SK-N-SH (cell line): Measurements from ENCODE around the gene SLCO1A2. TPM values are rescaled to one million over a fixed set of nuclear protein-coding genes. Genes with fewer than 3 reads are reported as not detected.
A peak's percentile ranks its signal among the peaks of the same experiment; 100 is the strongest.

Experiments
- CTCF ChIA-PET: fragments of 300-600, 350-600 bp; formaldehyde crosslinking; extraction: SDS; loops from one replicate; lab custom pipeline; 2021; lab: Yijun Ruan, JAX
- POLR2A ChIA-PET: fragments of 350-600 bp; sonication (Branson Sonifier 250); formaldehyde crosslinking; extraction: SDS; loops from one replicate; lab custom pipeline; 2020; ENCODE audit warnings: antibody characterized with exemption, inconsistent platforms; lab: Yijun Ruan, JAX
- DNase-seq: peaks from one replicate; pipeline ENCODE4 v3.0.0; 2012
- H2AFZ ChIP-seq: fragments of 200-600 bp; sonication (generic); 2 replicates; pipeline ENCODE4 v1.8.1; 2016; ENCODE audit warnings: antibody characterized with exemption, mild to moderate bottlenecking, low read depth
- H3F3A ChIP-seq: fragments of 200-600 bp; sonication (generic); replicated peaks from 2 replicates; pipeline ENCODE3; 2016; ENCODE audit warnings: antibody characterized with exemption, mild to moderate bottlenecking; ENCODE audit not compliant: insufficient read depth
- H3K27ac ChIP-seq, 2 experiments: fragments of 200-500 bp in 1 of 2; fragments of 200-600 bp in 1 of 2; sonication (Bioruptor generic) in 1 of 2; sonication (generic), shearing (Covaris generic) in 1 of 2; 2 replicates each; pipeline versions ENCODE4 v1.5.1 to v1.6.1; 2014 to 2016; ENCODE audit warnings: low read depth in 2 of 2, inconsistent platforms in 1 of 2, low read length in 1 of 2, mild to moderate bottlenecking in 1 of 2, mixed read lengths in 1 of 2
- H3K27me3 ChIP-seq: fragments of 200-600 bp; sonication (generic), shearing (Covaris generic); 2 replicates; pipeline ENCODE4 v1.6.1; 2016; ENCODE audit warnings: mixed run types; ENCODE audit not compliant: insufficient read depth
- H3K36me3 ChIP-seq, 2 experiments: fragments of 200-500 bp in 1 of 2; fragments of 200-600 bp in 1 of 2; sonication (Bioruptor generic) in 1 of 2; sonication (generic) in 1 of 2; replicated peaks in 1 of 2; 2 replicates each; pipeline versions ENCODE3 to v1.5.1; 2014 to 2016; ENCODE audit warnings: low read length in 1 of 2, mild to moderate bottlenecking in 1 of 2; ENCODE audit not compliant: insufficient read depth in 2 of 2, control insufficient read depth in 1 of 2
- H3K4me1 ChIP-seq, 2 experiments: fragments of 200-500 bp in 1 of 2; fragments of 200-600 bp in 1 of 2; sonication (Bioruptor generic) in 1 of 2; sonication (generic), shearing (Covaris generic) in 1 of 2; 2 replicates each; pipeline versions ENCODE4 v1.5.1 to v1.6.1; 2014 to 2016; ENCODE audit warnings: low read depth in 1 of 2, low read length in 1 of 2, mixed run types in 1 of 2; ENCODE audit not compliant: insufficient read depth in 2 of 2, control insufficient read depth in 1 of 2
- H3K4me2 ChIP-seq: fragments of 200-600 bp; sonication (generic), shearing (Covaris generic); 2 replicates; pipeline ENCODE4 v1.6.1; 2017; ENCODE audit warnings: mixed run types
- H3K4me3 ChIP-seq, 2 experiments: fragments of 200-500 bp in 1 of 2; fragments of 200-600 bp in 1 of 2; sonication (Bioruptor generic) in 1 of 2; sonication (generic), shearing (Covaris generic) in 1 of 2; 2 replicates each; pipeline versions ENCODE4 v1.5.1 to v1.8.1; 2014 to 2016; ENCODE audit warnings: low read depth in 2 of 2, inconsistent platforms in 1 of 2, low read length in 1 of 2, mild to moderate bottlenecking in 1 of 2, mixed read lengths in 1 of 2, moderate library complexity in 1 of 2
- H3K79me2 ChIP-seq: fragments of 200-600 bp; sonication (generic); 2 replicates; pipeline ENCODE4 v1.8.1; 2017; ENCODE audit warnings: mild to moderate bottlenecking; ENCODE audit not compliant: insufficient read depth
- H3K9ac ChIP-seq: fragments of 200-600 bp; sonication (generic); 2 replicates; pipeline ENCODE4 v1.6.1; 2017; ENCODE audit warnings: mixed run types
- H3K9me2 ChIP-seq: fragments of 200-600 bp; sonication (generic); 2 replicates; pipeline ENCODE4 v1.6.1; 2017; ENCODE audit warnings: mixed run types
- H3K9me3 ChIP-seq: fragments of 200-600 bp; sonication (generic); 2 replicates; pipeline ENCODE4 v1.6.1; 2017; ENCODE audit warnings: mixed run types, mild to moderate bottlenecking, moderate library complexity
- H4K20me1 ChIP-seq: fragments of 200-600 bp; sonication (generic); 2 replicates; pipeline ENCODE4 v1.6.1; 2017; ENCODE audit warnings: mild to moderate bottlenecking, mixed run types; ENCODE audit not compliant: insufficient read depth
- ELF1 ChIP-seq: IDR thresholded peaks from 2 replicates; pipeline ENCODE4 v1.4.0; 2012
- MEF2A ChIP-seq: IDR thresholded peaks from 2 replicates; pipeline ENCODE4 v1.4.0; 2012; ENCODE audit warnings: low read depth, borderline replicate concordance
- RAD21 ChIP-seq: IDR thresholded peaks from 2 replicates; pipeline ENCODE4 v1.6.1; 2012; ENCODE audit warnings: mild to moderate bottlenecking, low read length
- RFX5 ChIP-seq: IDR thresholded peaks from 2 replicates; pipeline ENCODE4 v1.6.1; 2012; ENCODE audit warnings: mild to moderate bottlenecking, improper control_type of control experiment, low read length
- SMC3 ChIP-seq: IDR thresholded peaks from 2 replicates; pipeline ENCODE4 v1.6.1; 2012; ENCODE audit warnings: low read depth, low read length, improper control_type of control experiment
- WGBS: methylation state at CpG from one replicate; pipeline ENCODE4 v1.1.6; 2017; ENCODE audit warnings: low lambda C conversion rate; 5-methylcytosine and 5-hydroxymethylcytosine counted together
- polyA plus RNA-seq, 3 experiments: library from polyadenylated mRNA; depleted of rRNA; stranded (reverse); fragments of >200 nt; gene quantifications; 2 replicates each; pipeline ENCODE4 v1.2.3, GENCODE V29; 2012
- TF ChIP-seq, protein P1 (sequence below): IDR thresholded peaks from 2 replicates; pipeline ENCODE4 v1.4.0; 2012; ENCODE audit warnings: low read depth, borderline replicate concordance
- TF ChIP-seq, protein P2 (sequence below): fragments of 200-600 bp; sonication (generic); IDR thresholded peaks from 2 replicates; pipeline ENCODE4 v1.6.1; 2017; ENCODE audit warnings: antibody characterized with exemption, mild to moderate bottlenecking, moderate library complexity

Gene SLCO1A2
- polyA plus RNA-seq, 1 of the 3 experiments (the other 2 are of a cell fraction): under 0.01 TPM

DNA sequence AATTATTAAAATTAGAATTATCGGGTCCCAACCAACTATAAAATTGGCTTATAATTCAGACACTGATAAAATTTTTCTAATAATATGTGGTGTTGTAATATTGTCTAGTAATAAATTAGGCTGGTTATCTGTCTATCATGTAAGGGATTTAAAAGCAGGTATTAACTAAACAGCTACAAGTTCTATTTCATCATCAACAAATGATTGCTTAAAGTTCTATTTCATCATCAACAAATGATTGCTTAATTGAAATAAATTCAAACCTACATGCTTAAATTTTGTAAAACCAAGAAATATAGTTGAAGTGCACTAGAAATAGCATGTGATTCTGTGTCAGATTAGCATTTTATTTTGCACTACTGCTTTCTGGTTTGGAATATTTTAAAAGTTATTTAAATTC, 34.1 kb downstream of the SLCO1A2 start:
- H3K36me3 ChIP-seq: no peaks in the 10 kb centered on the region
- no peaks in the 10 kb centered on the region for H4K20me1 ChIP-seq
- H3K4me2 ChIP-seq: no peak overlapping the region
- H3K27me3 ChIP-seq: no peaks in the 10 kb centered on the region
- H3F3A ChIP-seq: no peaks in the 10 kb centered on the region
- no peak overlapping the region for H3K9ac ChIP-seq
- H3K9me3 ChIP-seq: no peaks in the 10 kb centered on the region
- no peaks in the 10 kb centered on the region for H3K9me2 ChIP-seq
- H3K4me1 ChIP-seq: no peaks in the 10 kb centered on the region
- no peak overlapping the region for H3K27ac ChIP-seq
- H2AFZ ChIP-seq: no peak overlapping the region
- CTCF ChIA-PET: interaction anchor here (1.0 kb wide), 1 partner anchor 13 kb away, joined by 3 read pairs; no protein-coding TSS in a partner anchor
- no peaks in the 10 kb centered on the region for H3K79me2 ChIP-seq
- no peak for DNase-seq
- TF ChIP-seq RFX5: no peak
- TF ChIP-seq MEF2A: no peak
- H3K4me3 ChIP-seq: no peak overlapping the region
- POLR2A ChIA-PET: no interaction called here
- 42% methylated on average over 1 of the region's 1 CpG for WGBS

DNA sequence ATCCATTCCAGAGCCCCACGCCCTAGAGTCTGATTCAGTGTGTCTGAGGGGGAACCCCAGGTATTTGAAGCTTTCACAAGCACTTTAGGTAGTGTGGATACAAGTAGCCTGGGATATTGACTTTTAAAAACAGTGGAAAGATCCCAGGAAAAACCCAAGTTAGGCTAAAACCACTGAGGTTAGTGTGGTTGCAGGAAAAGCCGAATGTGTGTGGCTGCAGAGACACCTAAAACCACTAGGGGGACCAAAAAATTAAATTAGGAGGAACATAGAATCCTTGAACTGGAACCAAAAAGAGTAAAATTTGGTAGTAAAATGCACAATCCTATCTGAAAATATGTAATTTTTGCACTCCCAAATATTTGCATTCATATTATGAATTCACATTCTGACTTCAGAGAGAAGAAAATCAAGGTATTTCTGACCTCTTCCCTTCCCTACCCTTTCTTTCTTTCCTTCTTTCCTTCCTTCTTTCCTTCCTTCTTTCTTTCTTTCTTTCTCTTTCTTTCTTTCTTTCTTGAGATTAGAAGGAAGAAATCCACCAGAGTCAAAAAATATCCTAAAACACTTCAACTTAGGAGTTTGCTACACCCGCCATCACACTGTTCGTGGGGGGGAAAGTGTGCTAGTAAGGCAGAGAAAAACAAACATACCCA, 37.8 kb downstream of the SLCO1A2 start:
- Histone ChIP-seq H3K27ac (no peak overlapping the region), H3K27me3 (no peaks in the 10 kb centered on the region), H2AFZ (no peak overlapping the region), H3K4me1 (no peaks in the 10 kb centered on the region), H3K4me2 (no peak overlapping the region), H3K9ac (no peak overlapping the region), H3F3A (no peaks in the 10 kb centered on the region), H3K79me2 (no peaks in the 10 kb centered on the region), H4K20me1 (no peaks in the 10 kb centered on the region), H3K9me2 (no peaks in the 10 kb centered on the region), H3K9me3 (no peaks in the 10 kb centered on the region), H3K4me3 (no peak overlapping the region), H3K36me3 (no peaks in the 10 kb centered on the region)
- POLR2A ChIA-PET: no interaction called here
- 44% methylated on average over 4 of the region's 4 CpGs for WGBS
- CTCF ChIA-PET: interaction anchor here (0.5 to 1.1 kb wide), 10 partner anchors 8 to 136 kb away, joined by 3 to 5 read pairs (median 3); no protein-coding TSS in a partner anchor
- TF ChIP-seq RAD21 (peak; percentile 56), SMC3 (peak; percentile 39; the same call in 1 of the 2 replicates), ELF1 (no peak)
- TF ChIP-seq, protein P1, sequence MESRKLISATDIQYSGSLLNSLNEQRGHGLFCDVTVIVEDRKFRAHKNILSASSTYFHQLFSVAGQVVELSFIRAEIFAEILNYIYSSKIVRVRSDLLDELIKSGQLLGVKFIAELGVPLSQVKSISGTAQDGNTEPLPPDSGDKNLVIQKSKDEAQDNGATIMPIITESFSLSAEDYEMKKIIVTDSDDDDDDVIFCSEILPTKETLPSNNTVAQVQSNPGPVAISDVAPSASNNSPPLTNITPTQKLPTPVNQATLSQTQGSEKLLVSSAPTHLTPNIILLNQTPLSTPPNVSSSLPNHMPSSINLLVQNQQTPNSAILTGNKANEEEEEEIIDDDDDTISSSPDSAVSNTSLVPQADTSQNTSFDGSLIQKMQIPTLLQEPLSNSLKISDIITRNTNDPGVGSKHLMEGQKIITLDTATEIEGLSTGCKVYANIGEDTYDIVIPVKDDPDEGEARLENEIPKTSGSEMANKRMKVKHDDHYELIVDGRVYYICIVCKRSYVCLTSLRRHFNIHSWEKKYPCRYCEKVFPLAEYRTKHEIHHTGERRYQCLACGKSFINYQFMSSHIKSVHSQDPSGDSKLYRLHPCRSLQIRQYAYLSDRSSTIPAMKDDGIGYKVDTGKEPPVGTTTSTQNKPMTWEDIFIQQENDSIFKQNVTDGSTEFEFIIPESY: no peak
- TF ChIP-seq, protein P2, sequence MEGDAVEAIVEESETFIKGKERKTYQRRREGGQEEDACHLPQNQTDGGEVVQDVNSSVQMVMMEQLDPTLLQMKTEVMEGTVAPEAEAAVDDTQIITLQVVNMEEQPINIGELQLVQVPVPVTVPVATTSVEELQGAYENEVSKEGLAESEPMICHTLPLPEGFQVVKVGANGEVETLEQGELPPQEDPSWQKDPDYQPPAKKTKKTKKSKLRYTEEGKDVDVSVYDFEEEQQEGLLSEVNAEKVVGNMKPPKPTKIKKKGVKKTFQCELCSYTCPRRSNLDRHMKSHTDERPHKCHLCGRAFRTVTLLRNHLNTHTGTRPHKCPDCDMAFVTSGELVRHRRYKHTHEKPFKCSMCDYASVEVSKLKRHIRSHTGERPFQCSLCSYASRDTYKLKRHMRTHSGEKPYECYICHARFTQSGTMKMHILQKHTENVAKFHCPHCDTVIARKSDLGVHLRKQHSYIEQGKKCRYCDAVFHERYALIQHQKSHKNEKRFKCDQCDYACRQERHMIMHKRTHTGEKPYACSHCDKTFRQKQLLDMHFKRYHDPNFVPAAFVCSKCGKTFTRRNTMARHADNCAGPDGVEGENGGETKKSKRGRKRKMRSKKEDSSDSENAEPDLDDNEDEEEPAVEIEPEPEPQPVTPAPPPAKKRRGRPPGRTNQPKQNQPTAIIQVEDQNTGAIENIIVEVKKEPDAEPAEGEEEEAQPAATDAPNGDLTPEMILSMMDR: peak; percentile 79
- DNase-seq: peak; percentile 22
